Stimulated activated memory B cell treated with anti-CD40 and anti-IgM and Interleukin-4, amounts not matched to agents 10 μg/mL and 1 μg/mL and 100 μg/mL, for 72 hours (primary cell): ENCODE results near the gene IGF2BP3.

Experiments used
- ATAC-seq: fragments of 150-1000 bp; cut with Tn5 transposase; 2 replicates; pipeline ENCODE4 v1.10.0; 2021
- H3K27ac Mint-ChIP-seq: one replicate; pipeline ENCODE4 v1.8.0; 2022; ENCODE audit warnings: mild to moderate bottlenecking, mixed read lengths
- H3K27me3 Mint-ChIP-seq: one replicate; pipeline ENCODE4 v1.8.0; 2022; ENCODE audit warnings: mixed read lengths
- H3K36me3 Mint-ChIP-seq: one replicate; pipeline ENCODE4 v1.8.0; 2022; ENCODE audit warnings: mixed read lengths
- H3K4me1 Mint-ChIP-seq: one replicate; pipeline ENCODE4 v1.8.0; 2022; ENCODE audit warnings: mixed read lengths
- H3K4me3 Mint-ChIP-seq: one replicate; pipeline ENCODE4 v1.8.0; 2022; ENCODE audit warnings: mild to moderate bottlenecking, moderate library complexity, mixed read lengths
- H3K9me3 Mint-ChIP-seq: one replicate; pipeline ENCODE4 v1.8.0; 2022; ENCODE audit warnings: mixed read lengths

Gene IGF2BP3

GRCh38 chr7:23383225-23383624 is 87.1 kb downstream of the IGF2BP3 start:
- Mint-ChIP-seq H3K27ac (no peak overlapping the region), H3K9me3 (no peaks in the 10 kb centered on the region), H3K4me1 (no peaks in the 10 kb centered on the region), H3K27me3 (no peaks in the 10 kb centered on the region), H3K4me3 (no peak overlapping the region), H3K36me3 (no peaks in the 10 kb centered on the region)
- ATAC-seq = no peak

- Mint-ChIP-seq H3K27ac (no peak overlapping the region), H3K4me3 (no peak overlapping the region), H3K4me1 (peaks cover 2% of the 10 kb centered on the region), H3K9me3 (no peaks in the 10 kb centered on the region), H3K27me3 (no peaks in the 10 kb centered on the region), H3K36me3 (no peaks in the 10 kb centered on the region)
- no peak for ATAC-seq
Measured at GRCh38 chr7:23380961-23381360, 89.3 kb downstream of the IGF2BP3 start.

- no peaks in the 10 kb centered on the region for H3K9me3 Mint-ChIP-seq
- no peak for ATAC-seq
- H3K36me3 Mint-ChIP-seq = no peaks in the 10 kb centered on the region
- no peak overlapping the region for H3K27ac Mint-ChIP-seq
- peaks cover 5% of the 10 kb centered on the region for H3K4me1 Mint-ChIP-seq
- H3K4me3 Mint-ChIP-seq = no peak overlapping the region
- H3K27me3 Mint-ChIP-seq = no peaks in the 10 kb centered on the region
Measured at GRCh38 chr7:23380556-23380955, 89.7 kb downstream of the IGF2BP3 start.

- ATAC-seq = no peak
- H3K4me1 Mint-ChIP-seq = peaks cover 7% of the 10 kb centered on the region
Measured at GRCh38 chr7:23378996-23379395, 91.3 kb downstream of the IGF2BP3 start.

GRCh38 chr7:23377134-23377533 is 93.2 kb downstream of the IGF2BP3 start:
- no peaks in the 10 kb centered on the region for H3K27me3 Mint-ChIP-seq
- H3K4me1 Mint-ChIP-seq = peaks cover 25% of the 10 kb centered on the region
- no peaks in the 10 kb centered on the region for H3K9me3 Mint-ChIP-seq
- no peak overlapping the region for H3K4me3 Mint-ChIP-seq
- H3K27ac Mint-ChIP-seq = peak overlapping the region; percentile 42
- ATAC-seq = no peak
- H3K36me3 Mint-ChIP-seq = no peaks in the 10 kb centered on the region

More at GRCh38 chr7:23378996-23379395, 91.3 kb downstream of the IGF2BP3 start:
- Mint-ChIP-seq H3K9me3 (no peaks in the 10 kb centered on the region), H3K36me3 (no peaks in the 10 kb centered on the region), H3K27me3 (no peaks in the 10 kb centered on the region), H3K4me3 (no peak overlapping the region), H3K27ac (no peak overlapping the region)

- H3K27me3 Mint-ChIP-seq = no peaks in the 10 kb centered on the region
- H3K4me1 Mint-ChIP-seq = peaks cover 33% of the 10 kb centered on the region
- peak overlapping the region; percentile 91 for H3K27ac Mint-ChIP-seq
- H3K4me3 Mint-ChIP-seq = peak overlapping the region; percentile 54
- H3K36me3 Mint-ChIP-seq = no peaks in the 10 kb centered on the region
- no peaks in the 10 kb centered on the region for H3K9me3 Mint-ChIP-seq
- ATAC-seq = peak; percentile 87
Measured at GRCh38 chr7:23373151-23374004, 96.9 kb downstream of the IGF2BP3 start.

- peak; percentile 3 for ATAC-seq
- H3K27ac Mint-ChIP-seq = peak overlapping the region; percentile 91
- H3K36me3 Mint-ChIP-seq = no peaks in the 10 kb centered on the region
- H3K27me3 Mint-ChIP-seq = no peaks in the 10 kb centered on the region
- H3K4me3 Mint-ChIP-seq = peak overlapping the region; percentile 5
- peaks cover 40% of the 10 kb centered on the region for H3K4me1 Mint-ChIP-seq
- H3K9me3 Mint-ChIP-seq = no peaks in the 10 kb centered on the region
Measured at GRCh38 chr7:23372611-23373010, 97.7 kb downstream of the IGF2BP3 start.

- Mint-ChIP-seq H3K9me3 (no peaks in the 10 kb centered on the region), H3K4me1 (peaks cover 47% of the 10 kb centered on the region), H3K27me3 (no peaks in the 10 kb centered on the region), H3K36me3 (no peaks in the 10 kb centered on the region), H3K27ac (no peak overlapping the region), H3K4me3 (no peak overlapping the region)
- ATAC-seq = no peak
Measured at GRCh38 chr7:23371654-23372053, 98.6 kb downstream of the IGF2BP3 start.

GRCh38 chr7:23369695-23370404 is 100.4 kb downstream of the IGF2BP3 start:
- Mint-ChIP-seq H3K9me3 (no peaks in the 10 kb centered on the region), H3K36me3 (no peaks in the 10 kb centered on the region), H3K27me3 (no peaks in the 10 kb centered on the region), H3K4me3 (no peak overlapping the region), H3K27ac (peak overlapping the region; percentile 91), H3K4me1 (peaks cover 42% of the 10 kb centered on the region)
- ATAC-seq = no peak

GRCh38 chr7:23369100-23369499 is 101.2 kb downstream of the IGF2BP3 start:
- Mint-ChIP-seq H3K27me3 (no peaks in the 10 kb centered on the region), H3K36me3 (no peaks in the 10 kb centered on the region), H3K4me1 (peaks cover 42% of the 10 kb centered on the region), H3K9me3 (no peaks in the 10 kb centered on the region), H3K27ac (peak overlapping the region; percentile 91), H3K4me3 (no peak overlapping the region)
- no peak for ATAC-seq

- no peak overlapping the region for H3K4me3 Mint-ChIP-seq
- no peak for ATAC-seq
- peaks cover 4% of the 10 kb centered on the region for H3K4me1 Mint-ChIP-seq
- no peaks in the 10 kb centered on the region for H3K36me3 Mint-ChIP-seq
- no peaks in the 10 kb centered on the region for H3K9me3 Mint-ChIP-seq
- H3K27ac Mint-ChIP-seq = no peak overlapping the region
- peaks cover 9% of the 10 kb centered on the region for H3K27me3 Mint-ChIP-seq
Measured at GRCh38 chr7:23358152-23358674, 112.1 kb downstream of the IGF2BP3 start.

GRCh38 chr7:23357190-23358093 is 112.8 kb downstream of the IGF2BP3 start:
- peaks cover 9% of the 10 kb centered on the region for H3K27me3 Mint-ChIP-seq

GRCh38 chr7:23356726-23357125 is 113.6 kb downstream of the IGF2BP3 start:
- Mint-ChIP-seq H3K27ac (no peak overlapping the region), H3K4me3 (no peak overlapping the region), H3K4me1 (peaks cover 11% of the 10 kb centered on the region), H3K36me3 (no peaks in the 10 kb centered on the region), H3K9me3 (no peaks in the 10 kb centered on the region), H3K27me3 (peaks cover 9% of the 10 kb centered on the region)
- no peak for ATAC-seq

More at GRCh38 chr7:23357190-23358093, 112.8 kb downstream of the IGF2BP3 start:
- no peak overlapping the region for H3K4me3 Mint-ChIP-seq
- H3K36me3 Mint-ChIP-seq = no peaks in the 10 kb centered on the region
- peaks cover 11% of the 10 kb centered on the region for H3K4me1 Mint-ChIP-seq
- no peaks in the 10 kb centered on the region for H3K9me3 Mint-ChIP-seq
- ATAC-seq = no peak
- H3K27ac Mint-ChIP-seq = no peak overlapping the region

- peaks cover 9% of the 10 kb centered on the region for H3K27me3 Mint-ChIP-seq
- peaks cover 11% of the 10 kb centered on the region for H3K4me1 Mint-ChIP-seq
- no peaks in the 10 kb centered on the region for H3K36me3 Mint-ChIP-seq
- H3K4me3 Mint-ChIP-seq = no peak overlapping the region
- H3K9me3 Mint-ChIP-seq = no peaks in the 10 kb centered on the region
- no peak overlapping the region for H3K27ac Mint-ChIP-seq
- no peak for ATAC-seq
Measured at GRCh38 chr7:23356168-23356567, 114.1 kb downstream of the IGF2BP3 start.

- Mint-ChIP-seq H3K36me3 (no peaks in the 10 kb centered on the region), H3K4me1 (peaks cover 11% of the 10 kb centered on the region), H3K27me3 (peaks cover 9% of the 10 kb centered on the region), H3K9me3 (no peaks in the 10 kb centered on the region), H3K27ac (peak overlapping the region; percentile 38), H3K4me3 (peak overlapping the region; percentile 11)
- peak; percentile 64 for ATAC-seq
Measured at GRCh38 chr7:23353172-23353571, 117.1 kb downstream of the IGF2BP3 start.
